OCI-LY7 (cell line): ENCODE data around the gene FAM120B. TPM values are rescaled to one million over a fixed set of nuclear protein-coding genes. Genes with fewer than 3 reads are reported as not detected.

Source experiments
- BruUV-seq: library from RNA; stranded (reverse); fragments of 400-500 nt; replicated peaks from 2 replicates; lab custom pipeline; 2021; lab: Mats Ljungman, UMichigan
- CTCF ChIA-PET: fragments of 300-600 bp; sonication (Branson Sonifier 250); formaldehyde crosslinking; loops from one replicate; lab custom pipeline; 2022; ENCODE audit warnings: antibody characterized with exemption; ENCODE audit not compliant: unreplicated experiment; lab: Charles Lee
- POLR2A ChIA-PET: fragments of 300-600 bp; sonication (Branson Sonifier 250); formaldehyde crosslinking; loops from one replicate; lab custom pipeline; 2022; ENCODE audit warnings: antibody characterized with exemption; lab: Charles Lee
- DNase-seq: peaks from one replicate; pipeline ENCODE4 v3.0.0-alpha.2; 2015; ENCODE audit warnings: low spot score
- H2AFZ ChIP-seq: fragments of 200-600 bp; sonication (generic), shearing (Covaris generic); 2 replicates; pipeline ENCODE4 v1.6.1; 2014; ENCODE audit warnings: mild to moderate bottlenecking, antibody characterized with exemption, low read length, moderate library complexity
- H3K27ac ChIP-seq: fragments of 200-600 bp; sonication (generic); 2 replicates; pipeline ENCODE4 v1.5.1; 2014; ENCODE audit warnings: mixed run types, low read depth, mild to moderate bottlenecking, moderate library complexity, low read length, inconsistent platforms; ENCODE audit not compliant: poor library complexity, severe bottlenecking
- H3K36me3 ChIP-seq: fragments of 200-600 bp; sonication (generic); 2 replicates; pipeline ENCODE4 v1.6.1; 2014; ENCODE audit warnings: mild to moderate bottlenecking, antibody characterized with exemption, low read length, moderate library complexity, mixed read lengths; ENCODE audit not compliant: insufficient read depth
- H3K4me1 ChIP-seq: fragments of 200-600 bp; sonication (generic); 2 replicates; pipeline ENCODE4 v1.5.1; 2014; ENCODE audit warnings: mild to moderate bottlenecking, low read length; ENCODE audit not compliant: insufficient read depth, poor library complexity, severe bottlenecking
- H3K4me2 ChIP-seq: fragments of 200-600 bp; sonication (generic); 2 replicates; pipeline ENCODE4 v1.6.1; 2014; ENCODE audit warnings: mild to moderate bottlenecking, low read length
- H3K4me3 ChIP-seq: fragments of 200-600 bp; sonication (generic); 2 replicates; pipeline ENCODE4 v1.5.1; 2014; ENCODE audit warnings: mild to moderate bottlenecking, low read depth, low read length; ENCODE audit not compliant: poor library complexity, severe bottlenecking
- H3K79me2 ChIP-seq: fragments of 200-600 bp; sonication (generic); 2 replicates; pipeline ENCODE4 v1.6.1; 2016; ENCODE audit warnings: low read depth, mild to moderate bottlenecking, low read length, moderate library complexity, mixed read lengths; ENCODE audit not compliant: insufficient read depth
- H3K9me2 ChIP-seq: fragments of 200-600 bp; sonication (generic); 2 replicates; pipeline ENCODE4 v1.6.1; 2016; ENCODE audit warnings: mild to moderate bottlenecking, low read length, mixed read lengths; ENCODE audit not compliant: insufficient read depth
- H3K9me3 ChIP-seq: fragments of 200-600 bp; sonication (generic); 2 replicates; pipeline ENCODE4 v1.6.1; 2014; ENCODE audit warnings: mild to moderate bottlenecking, mixed run types, low read length, mixed read lengths
- H4K20me1 ChIP-seq: fragments of 200-600 bp; sonication (generic); 2 replicates; pipeline ENCODE4 v1.6.1; 2014; ENCODE audit warnings: mild to moderate bottlenecking, antibody characterized with exemption, low read length, moderate library complexity, mixed read lengths; ENCODE audit not compliant: insufficient read depth
- CTCF ChIP-seq: fragments of 200-600 bp; sonication (generic); conservative IDR thresholded peaks from 2 replicates; pipeline ENCODE4 v1.5.1; 2014; ENCODE audit warnings: mild to moderate bottlenecking, antibody characterized with exemption, low read length, moderate library complexity, mixed read lengths
- EZH2phosphoT487 ChIP-seq: fragments of 200-600 bp; sonication (generic); IDR thresholded peaks from 2 replicates; pipeline ENCODE4 v1.6.1; 2018; ENCODE audit warnings: low read depth, borderline replicate concordance, mild to moderate bottlenecking, mixed run types, antibody characterized with exemption, low read length, moderate library complexity, mixed read lengths
- intact Hi-C: fragments of 100-400 bp; cut with micrococcal nuclease; formaldehyde crosslinking; loops from one replicate; pipeline ENCODE4 v1.10.0; 2022; ENCODE audit not compliant: unreplicated experiment
- total RNA-seq, 2 experiments: library from RNA; depleted of rRNA in 1 of 2; stranded (reverse); fragments of >200 nt in 1 of 2; shearing (Covaris generic) in 1 of 2; gene quantifications; 2 replicates each; pipeline ENCODE4 v1.2.3, GENCODE V29; 2014 to 2022

Gene FAM120B
- total RNA-seq, 2 experiments from 2014 or later, result 12.8 to 32.9 TPM

GRCh38 chr6:170269846-170270541, 36.6 kb upstream of the FAM120B start:
- no peak for DNase-seq
- Histone ChIP-seq H3K27ac (no peak overlapping the region), H2AFZ (no peak overlapping the region), H3K4me2 (no peak overlapping the region), H3K4me3 (no peak overlapping the region), H3K9me3 (no peaks in the 10 kb centered on the region), H3K36me3 (no peaks in the 10 kb centered on the region), H4K20me1 (no peaks in the 10 kb centered on the region), H3K9me2 (no peaks in the 10 kb centered on the region), H3K79me2 (no peaks in the 10 kb centered on the region), H3K4me1 (no peaks in the 10 kb centered on the region)
- ChIA-PET POLR2A (no interaction called here), CTCF (no interaction called here)
- BruUV-seq, result no TSS peak
- TF ChIP-seq CTCF, result no peak
- TF ChIP-seq EZH2phosphoT487, result no peak
- intact Hi-C loops, result no loop called here

GRCh38 chr6:170270984-170271593, 35.5 kb upstream of the FAM120B start:
- Histone ChIP-seq H2AFZ (no peak overlapping the region), H3K27ac (no peak overlapping the region), H3K36me3 (no peaks in the 10 kb centered on the region), H3K9me2 (no peaks in the 10 kb centered on the region), H3K9me3 (no peaks in the 10 kb centered on the region), H3K4me1 (no peaks in the 10 kb centered on the region), H3K4me2 (no peak overlapping the region), H4K20me1 (no peaks in the 10 kb centered on the region), H3K79me2 (no peaks in the 10 kb centered on the region), H3K4me3 (no peak overlapping the region)
- intact Hi-C loops, result no loop called here
- BruUV-seq, result no TSS peak
- POLR2A ChIA-PET, result no interaction called here
- CTCF ChIA-PET, result no interaction called here
- no peak for TF ChIP-seq EZH2phosphoT487
- no peak for TF ChIP-seq CTCF
- no peak for DNase-seq

- Histone ChIP-seq H3K79me2 (no peaks in the 10 kb centered on the region), H3K27ac (no peak overlapping the region), H3K4me3 (no peak overlapping the region), H3K4me2 (peak overlapping the region; percentile 53), H4K20me1 (no peaks in the 10 kb centered on the region), H3K9me3 (no peaks in the 10 kb centered on the region), H2AFZ (0 out of 2 replicates have a peak overlapping the region, but pooled peaks have one; percentile 9), H3K9me2 (no peaks in the 10 kb centered on the region), H3K36me3 (no peaks in the 10 kb centered on the region), H3K4me1 (no peaks in the 10 kb centered on the region)
- DNase-seq, result peak; percentile 25
- intact Hi-C loops, result no loop called here
- BruUV-seq, result no TSS peak
- TF ChIP-seq EZH2phosphoT487 (no peak), CTCF (no peak)
- ChIA-PET CTCF (no interaction called here), POLR2A (no interaction called here)
Observed at GRCh38 chr6:170271771-170272314, 34.7 kb upstream of the FAM120B start.
